A549 (cell line): ENCODE results near the gene BNIP5.

Experiments
- CEBPB ChIP-seq, 2 experiments: fragments of >200 bp in 1 of 2; sonication (Bioruptor Twin) in 1 of 2; formaldehyde crosslinking in 1 of 2; IDR thresholded peaks; 2 replicates each; pipeline ENCODE4 v1.6.1; 2012 to 2016
- CHD2 ChIP-seq: fragments of 150-350 bp; IDR thresholded peaks from 2 replicates; pipeline ENCODE4 v1.6.1; 2014; ENCODE audit warnings: low read length; ENCODE audit not compliant: partially characterized antibody
- ESRRA ChIP-seq: fragments of 150-350 bp; IDR thresholded peaks from 2 replicates; pipeline ENCODE4 v1.6.1; 2014; ENCODE audit warnings: mild to moderate bottlenecking, low read length, borderline replicate concordance
- FOSL2 ChIP-seq, 2 experiments: fragments of 450-650 bp in 1 of 2; fragments of >200 bp in 1 of 2; sonication (Bioruptor Twin) in 1 of 2; formaldehyde crosslinking; IDR thresholded peaks; 2 replicates each; pipeline versions ENCODE4 v1.5.0 to v1.6.1; 2016 to 2020; ENCODE audit warnings: mild to moderate bottlenecking in 1 of 2, moderate library complexity in 1 of 2
- HEYL ChIP-seq: fragments of 250-450 bp; sonication (Bioruptor Pico); IDR thresholded peaks from 2 replicates; pipeline ENCODE4 v1.8.0; 2021; ENCODE audit warnings: mild to moderate bottlenecking, moderate library complexity
- HOXB13 ChIP-seq: fragments of 250-450 bp; sonication (Bioruptor Pico); IDR thresholded peaks from 2 replicates; pipeline ENCODE4 v1.5.0; 2020; ENCODE audit warnings: low read depth, mild to moderate bottlenecking, moderate library complexity
- NFE2L2 ChIP-seq: fragments of 150-350 bp; conservative IDR thresholded peaks from 2 replicates; pipeline ENCODE4 v1.6.1; 2014; ENCODE audit warnings: low read length
- PHF8 ChIP-seq: fragments of 200-600 bp; sonication (generic); IDR thresholded peaks from 2 replicates; pipeline ENCODE4 v1.6.1; 2016; ENCODE audit warnings: low read depth, mild to moderate bottlenecking, antibody characterized with exemption, moderate library complexity, borderline replicate concordance
- POLR2A ChIP-seq: IDR thresholded peaks from 2 replicates; pipeline ENCODE4 v1.6.1; 2012; ENCODE audit warnings: mild to moderate bottlenecking, low read length
- REST ChIP-seq: fragments of 200-600 bp; sonication (generic); IDR thresholded peaks from 2 replicates; pipeline ENCODE4 v1.6.1; 2016; ENCODE audit warnings: antibody characterized with exemption, mild to moderate bottlenecking, moderate library complexity
- USF2 ChIP-seq: fragments of 450-650 bp; IDR thresholded peaks from 2 replicates; pipeline ENCODE4 v1.6.1; 2014; ENCODE audit warnings: antibody characterized with exemption
- TF ChIP-seq, protein P1 (sequence below): fragments of >200 bp; sonication (Bioruptor Twin); formaldehyde crosslinking; IDR thresholded peaks from 3 replicates; pipeline ENCODE4 v1.5.1; 2016

DNA sequence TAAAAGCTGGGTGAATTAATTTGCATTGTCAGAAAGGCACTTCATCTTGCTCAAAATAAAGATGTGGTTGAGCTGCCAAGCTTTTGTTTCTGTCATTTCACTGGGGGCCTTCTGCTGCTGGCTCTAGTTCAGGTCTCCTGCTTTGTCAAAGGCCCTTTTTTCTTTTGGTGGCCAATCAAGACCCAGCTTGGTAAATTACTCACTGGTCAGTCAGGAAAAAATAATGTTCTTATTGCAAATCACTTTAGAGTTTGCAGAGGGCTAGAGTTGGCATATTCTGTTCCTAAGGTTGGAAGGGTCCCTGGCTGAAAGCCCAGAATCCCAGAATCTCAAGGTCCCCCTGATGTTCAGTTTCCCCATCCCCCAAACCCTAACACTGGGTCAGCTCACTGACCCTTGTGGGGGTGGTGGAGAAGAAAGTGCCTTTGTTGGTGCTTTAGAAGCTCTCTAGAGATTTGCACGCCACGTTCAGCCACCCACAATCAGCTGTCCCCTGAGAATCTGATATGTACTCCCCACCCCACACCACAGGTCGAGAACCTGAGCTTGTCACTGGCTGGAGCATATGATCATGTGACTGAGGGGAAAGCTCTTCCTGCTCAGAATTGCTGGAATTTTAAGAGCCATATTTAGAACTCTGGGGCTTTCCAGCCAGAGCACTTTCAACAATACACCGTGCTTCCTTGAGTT lies 21.7 kb upstream of the BNIP5 start:
- TF ChIP-seq POLR2A (no peak), REST (no peak), NFE2L2 (no peak), PHF8 (no peak), HEYL (no peak), CHD2 (no peak), FOSL2 (IDR thresholded peaks at IDR 0.05) (no peak), FOSL2 (CRISPR knock-in tag; IDR thresholded peaks at IDR 0.05) (no peak), ESRRA (no peak), CEBPB (IDR thresholded peaks at IDR 0.05) (no peak), USF2 (no peak), HOXB13 (CRISPR knock-in tag) (no peak)
- TF ChIP-seq, protein P1, sequence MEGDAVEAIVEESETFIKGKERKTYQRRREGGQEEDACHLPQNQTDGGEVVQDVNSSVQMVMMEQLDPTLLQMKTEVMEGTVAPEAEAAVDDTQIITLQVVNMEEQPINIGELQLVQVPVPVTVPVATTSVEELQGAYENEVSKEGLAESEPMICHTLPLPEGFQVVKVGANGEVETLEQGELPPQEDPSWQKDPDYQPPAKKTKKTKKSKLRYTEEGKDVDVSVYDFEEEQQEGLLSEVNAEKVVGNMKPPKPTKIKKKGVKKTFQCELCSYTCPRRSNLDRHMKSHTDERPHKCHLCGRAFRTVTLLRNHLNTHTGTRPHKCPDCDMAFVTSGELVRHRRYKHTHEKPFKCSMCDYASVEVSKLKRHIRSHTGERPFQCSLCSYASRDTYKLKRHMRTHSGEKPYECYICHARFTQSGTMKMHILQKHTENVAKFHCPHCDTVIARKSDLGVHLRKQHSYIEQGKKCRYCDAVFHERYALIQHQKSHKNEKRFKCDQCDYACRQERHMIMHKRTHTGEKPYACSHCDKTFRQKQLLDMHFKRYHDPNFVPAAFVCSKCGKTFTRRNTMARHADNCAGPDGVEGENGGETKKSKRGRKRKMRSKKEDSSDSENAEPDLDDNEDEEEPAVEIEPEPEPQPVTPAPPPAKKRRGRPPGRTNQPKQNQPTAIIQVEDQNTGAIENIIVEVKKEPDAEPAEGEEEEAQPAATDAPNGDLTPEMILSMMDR: no peak
